GM12891 (cell line): ENCODE measurements around the gene ZNF407.
A peak's percentile ranks its signal among the peaks of the same experiment; 100 is the strongest.

ENCODE experiments used
- DNase-seq: peaks from one replicate; pipeline ENCODE4 v3.0.0; 2011; ENCODE audit warnings: low spot score; ENCODE audit not compliant: insufficient read length
- FAIRE-seq: peaks from 2 replicates; lab custom pipeline; 2011; peaks lifted over from hg19 to GRCh38; lab: Jason Lieb, UNC
- PAX5 ChIP-seq: IDR thresholded peaks from 2 replicates; pipeline ENCODE4 v1.6.1; 2011; ENCODE audit warnings: low read length, moderate library complexity, mild to moderate bottlenecking; ENCODE audit not compliant: insufficient read depth, severe bottlenecking
- POLR2A ChIP-seq: IDR thresholded peaks from 2 replicates; pipeline ENCODE4 v1.6.1; 2011; ENCODE audit warnings: low read depth, low read length, control low read depth
- POLR2AphosphoS5 ChIP-seq: IDR thresholded peaks from 2 replicates; pipeline ENCODE4 v1.6.1; 2011; ENCODE audit warnings: low read depth, low read length, control low read depth
- POU2F2 ChIP-seq: IDR thresholded peaks from 2 replicates; pipeline ENCODE4 v1.6.1; 2011; ENCODE audit warnings: low read depth, mild to moderate bottlenecking, control low read depth, low read length, moderate library complexity
- SPI1 ChIP-seq: IDR thresholded peaks from 2 replicates; pipeline ENCODE4 v1.6.1; 2011; ENCODE audit warnings: low read depth, low read length, control low read depth
- TAF1 ChIP-seq: IDR thresholded peaks from 2 replicates; pipeline ENCODE4 v1.6.1; 2011; ENCODE audit warnings: low read depth, low read length, control low read depth

The ZNF407 gene

DNA sequence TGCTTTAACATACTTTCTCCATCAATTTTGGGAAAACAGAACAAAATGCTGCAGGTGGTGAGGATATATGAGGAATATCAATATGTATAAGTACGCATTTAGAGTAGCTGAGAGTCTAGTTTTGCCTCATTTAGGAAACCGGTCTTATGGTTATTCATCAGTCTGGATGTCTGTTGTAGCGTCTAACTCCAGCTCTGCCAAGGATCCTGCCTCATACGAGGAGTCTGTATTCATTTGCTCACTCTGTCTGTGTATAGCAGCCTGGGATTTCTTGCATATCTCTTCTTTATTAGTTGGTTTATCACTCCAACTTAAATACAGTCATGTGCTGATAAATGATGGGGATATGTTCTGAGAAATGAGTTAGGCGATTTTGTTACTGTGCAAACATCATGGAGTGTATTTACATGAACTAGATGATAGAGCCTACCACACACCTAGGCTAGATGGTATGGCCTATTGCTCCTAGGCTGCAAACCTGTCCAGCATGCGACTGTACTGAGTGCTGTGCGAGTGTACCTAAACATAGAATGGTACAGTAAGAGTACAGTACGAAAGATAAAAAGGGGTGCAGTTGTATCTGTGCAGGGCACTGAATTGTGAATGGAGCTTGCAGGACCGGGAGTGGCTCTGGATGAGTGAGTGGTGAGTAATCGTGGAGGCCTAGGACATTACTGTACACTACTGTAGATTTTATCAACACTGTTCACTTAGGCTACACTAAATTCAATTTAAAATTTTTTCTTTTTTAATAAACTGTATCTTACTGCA is 148.1 kb downstream of the ZNF407 start:
- TF ChIP-seq SPI1 (no peak), TAF1 (no peak), POLR2AphosphoS5 (no peak), POU2F2 (no peak), PAX5 (no peak), POLR2A (no peak)
- DNase-seq, result no peak
- peak; percentile 61 for FAIRE-seq

- no peak for FAIRE-seq
- TF ChIP-seq SPI1 (no peak), POLR2AphosphoS5 (no peak), POLR2A (no peak), PAX5 (no peak), POU2F2 (no peak), TAF1 (no peak)
- no peak for DNase-seq
These were observed 151.1 kb downstream of the ZNF407 start for GRCh38 chr18:74748809-74749208.

- no peak for DNase-seq
- FAIRE-seq, result no peak
- no peak for TF ChIP-seq POLR2AphosphoS5
- no peak for TF ChIP-seq PAX5
- TF ChIP-seq POU2F2, result no peak
- TF ChIP-seq POLR2A, result no peak
- TF ChIP-seq TAF1, result no peak
- TF ChIP-seq SPI1, result no peak
These were observed 161.3 kb downstream of the ZNF407 start for GRCh38 chr18:74758995-74759394.

DNA sequence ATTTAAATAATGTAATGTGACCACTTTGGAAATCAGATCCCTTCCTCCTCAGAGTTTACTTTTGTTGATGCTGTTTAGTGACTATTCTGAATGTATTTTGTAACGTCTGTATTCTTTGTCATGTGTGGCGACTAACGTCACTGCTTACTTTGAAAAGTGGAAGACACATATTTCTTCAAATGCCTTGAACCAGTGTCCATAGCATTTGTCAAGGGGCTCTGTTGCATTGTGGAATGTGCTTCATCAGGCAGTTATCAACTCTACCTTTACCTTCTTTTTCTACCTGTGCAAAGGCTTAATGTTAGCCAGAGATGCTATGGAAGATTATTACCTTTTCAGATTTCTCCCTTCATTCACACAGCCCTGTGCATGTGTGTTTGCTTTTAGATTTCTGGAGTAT is 162.4 kb downstream of the ZNF407 start:
- DNase-seq, result no peak
- FAIRE-seq, result no peak
- no peak for TF ChIP-seq TAF1
- TF ChIP-seq POLR2A, result no peak
- TF ChIP-seq POLR2AphosphoS5, result no peak
- no peak for TF ChIP-seq POU2F2
- no peak for TF ChIP-seq PAX5
- no peak for TF ChIP-seq SPI1

DNA sequence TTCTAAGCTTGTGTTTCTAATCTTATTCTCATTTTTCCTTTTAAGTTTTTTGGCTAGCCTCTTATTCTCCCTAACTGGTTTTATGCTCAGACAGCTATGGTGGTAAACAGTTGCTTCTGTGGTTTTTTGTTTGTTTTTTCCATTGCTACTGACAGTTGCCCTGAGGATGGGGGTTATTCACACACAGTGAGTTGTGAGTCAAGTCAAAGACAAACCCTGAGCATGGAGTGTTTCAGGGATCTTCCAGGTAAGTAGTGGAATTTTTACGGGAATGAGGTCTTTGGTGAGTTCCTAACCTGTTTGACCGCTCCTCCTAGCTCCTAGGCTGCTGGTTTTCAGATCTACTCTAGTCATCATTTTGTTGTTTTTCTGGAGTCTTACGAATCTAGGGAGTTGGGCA is 162.8 kb downstream of the ZNF407 start:
- no peak for TF ChIP-seq PAX5
- TF ChIP-seq TAF1, result no peak
- no peak for TF ChIP-seq POU2F2
- TF ChIP-seq POLR2A, result no peak
- TF ChIP-seq SPI1, result no peak
- TF ChIP-seq POLR2AphosphoS5, result no peak
- FAIRE-seq (no peak), DNase-seq (no peak)

DNA sequence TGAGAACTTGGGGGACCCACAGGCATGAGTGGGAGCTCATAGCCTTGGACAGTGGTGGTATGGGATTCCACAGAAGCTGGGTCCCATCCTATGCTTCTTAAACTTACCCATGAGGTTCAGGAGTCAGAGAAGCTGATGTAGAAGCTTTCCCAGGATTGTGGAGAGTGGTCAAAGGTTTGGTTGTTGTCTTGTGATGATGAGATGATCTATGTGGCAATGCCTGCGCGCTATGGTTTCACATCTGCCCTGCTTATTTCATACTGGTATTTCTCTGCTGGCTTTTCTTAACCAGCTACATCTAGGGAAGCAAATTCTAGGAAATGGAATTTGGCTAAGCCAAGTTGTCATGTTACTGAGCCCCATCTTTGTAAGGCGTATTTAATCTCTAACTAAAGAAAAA is 168.6 kb downstream of the ZNF407 start:
- DNase-seq (no peak), FAIRE-seq (no peak)
- TF ChIP-seq SPI1, result no peak
- TF ChIP-seq POLR2A, result no peak
- TF ChIP-seq PAX5, result no peak
- no peak for TF ChIP-seq TAF1
- TF ChIP-seq POLR2AphosphoS5, result no peak
- no peak for TF ChIP-seq POU2F2

DNA sequence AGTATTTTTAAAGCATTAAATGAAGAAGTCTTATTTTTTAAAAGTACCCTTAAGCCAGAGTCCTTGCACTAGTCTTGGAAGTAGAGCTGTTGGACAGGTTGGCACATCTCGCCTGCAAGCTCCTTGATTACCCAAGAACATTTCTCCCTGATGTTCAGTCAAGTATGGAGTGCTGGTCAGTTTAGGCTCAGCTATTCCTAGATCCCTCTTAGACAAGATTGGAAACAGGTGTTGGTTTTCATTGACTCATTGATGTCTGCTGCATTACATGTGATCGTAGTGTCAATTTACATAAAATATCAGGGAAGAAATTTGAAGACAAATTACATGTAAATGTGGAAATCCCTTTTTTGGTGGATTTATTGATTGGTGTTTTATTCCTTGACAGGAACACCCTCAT is 170.4 kb downstream of the ZNF407 start:
- DNase-seq (no peak), FAIRE-seq (no peak)
- no peak for TF ChIP-seq SPI1
- TF ChIP-seq POU2F2, result no peak
- no peak for TF ChIP-seq POLR2AphosphoS5
- no peak for TF ChIP-seq TAF1

DNA sequence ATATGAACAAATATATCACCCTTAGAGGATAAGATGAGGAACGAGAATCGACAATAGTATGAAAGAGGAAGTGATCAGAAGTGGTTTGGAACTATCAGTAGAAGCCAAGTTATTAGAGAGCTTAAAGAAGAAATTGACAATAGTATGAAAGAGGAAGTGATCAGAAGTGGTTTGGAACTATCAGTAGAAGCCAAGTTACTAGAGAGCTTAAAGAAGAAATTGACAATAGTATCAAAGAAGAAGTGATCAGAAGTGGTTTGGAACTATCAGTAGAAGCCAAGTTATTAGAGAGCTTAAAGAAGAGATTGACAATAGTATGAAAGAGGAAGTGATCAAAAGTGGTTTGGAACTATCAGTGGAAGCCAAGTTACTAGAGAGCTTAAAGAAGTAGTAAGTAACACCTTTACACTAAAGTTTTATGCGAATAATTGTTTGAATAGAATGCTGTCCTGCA is 175.5 kb downstream of the ZNF407 start:
- FAIRE-seq (no peak), DNase-seq (no peak)
- TF ChIP-seq TAF1, result no peak
- TF ChIP-seq POU2F2, result no peak
- TF ChIP-seq POLR2A, result no peak
- no peak for TF ChIP-seq PAX5
- no peak for TF ChIP-seq POLR2AphosphoS5
- TF ChIP-seq SPI1, result peak; percentile 91

DNA sequence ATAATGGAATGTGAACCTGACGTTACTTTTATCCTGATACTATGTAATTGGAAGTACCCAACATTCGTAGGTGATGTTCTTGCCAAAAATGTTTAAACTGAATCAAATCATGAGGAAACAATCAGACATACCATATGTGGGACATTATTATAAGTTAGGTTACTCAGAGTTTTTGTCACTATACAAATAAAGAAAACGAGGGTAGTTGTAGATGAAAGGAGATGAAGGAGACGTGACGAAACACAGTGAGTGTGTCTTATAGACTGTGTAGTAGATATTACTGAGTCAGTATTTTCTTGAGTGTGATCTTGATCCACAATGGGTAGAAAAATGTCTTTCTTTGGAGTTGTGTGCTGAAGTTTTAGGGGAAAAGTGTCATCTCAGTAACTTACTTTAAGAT is 176.8 kb downstream of the ZNF407 start:
- no peak for TF ChIP-seq POLR2A
- no peak for TF ChIP-seq TAF1
- no peak for TF ChIP-seq POLR2AphosphoS5
- no peak for TF ChIP-seq PAX5
- no peak for TF ChIP-seq POU2F2
- TF ChIP-seq SPI1, result no peak
- no peak for DNase-seq
- peak; percentile 76 for FAIRE-seq

- FAIRE-seq (no peak), DNase-seq (no peak)
- TF ChIP-seq PAX5, result no peak
- TF ChIP-seq SPI1, result no peak
- TF ChIP-seq POU2F2, result no peak
- no peak for TF ChIP-seq POLR2AphosphoS5
- TF ChIP-seq POLR2A, result no peak
- no peak for TF ChIP-seq TAF1
These were observed 177.6 kb downstream of the ZNF407 start for GRCh38 chr18:74775239-74775638.
